A549 (cell line): ENCODE results near the gene SEC24D. TPM values are rescaled to one million over a fixed set of nuclear protein-coding genes. Genes with fewer than 3 reads are reported as not detected.

Source experiments
- ATAC-seq, 2 experiments: fragments of 200-7000 bp in 1 of 2; fragments of >200 bp in 1 of 2; cut with Nextera tagmentation in 1 of 2; cut with Tn5 transposase in 1 of 2; 3 replicates each; pipeline versions ENCODE4 v1.8.0 to v1.9.1; 2018 to 2020; ENCODE audit warnings: mild to moderate bottlenecking in 1 of 2, moderate library complexity in 1 of 2
- CTCF ChIA-PET: fragments of 300-600 bp; sonication (Branson Sonifier 250); formaldehyde crosslinking; extraction: SDS; loops from one replicate; lab custom pipeline; 2021; ENCODE audit warnings: antibody characterized with exemption, inconsistent platforms; lab: Yijun Ruan, JAX
- POLR2A ChIA-PET: fragments of 350-600 bp; formaldehyde crosslinking; extraction: SDS; loops from one replicate; lab custom pipeline; 2021; ENCODE audit warnings: antibody characterized with exemption, inconsistent platforms; lab: Yijun Ruan, JAX
- DNase-seq, 2 experiments: peaks; one replicate each; pipeline versions ENCODE4 v3.0.0 to v3.0.0-alpha.2; 2011 to 2016; ENCODE audit warnings: low read depth in 1 of 2, low spot score in 1 of 2
- FAIRE-seq: peaks from 2 replicates; lab custom pipeline; 2011; peaks lifted over from hg19 to GRCh38; lab: Jason Lieb, UNC
- H3K27ac ChIP-seq, 2 experiments: fragments of >200 bp; sonication (Bioruptor Twin); formaldehyde crosslinking; 3 replicates each; pipeline ENCODE4 v1.5.1; 2016 to 2017
- H3K4me1 ChIP-seq: fragments of >200 bp; sonication (Bioruptor Twin); formaldehyde crosslinking; 3 replicates; pipeline ENCODE4 v1.6.1; 2016
- H3K4me2 ChIP-seq: fragments of >200 bp; sonication (Bioruptor Twin); formaldehyde crosslinking; 3 replicates; pipeline ENCODE4 v1.6.1; 2016
- H3K4me3 ChIP-seq: fragments of >200 bp; sonication (Bioruptor Twin); formaldehyde crosslinking; 3 replicates; pipeline ENCODE4 v1.5.1; 2016
- H3K9me3 ChIP-seq: fragments of >200 bp; sonication (Bioruptor Twin); formaldehyde crosslinking; 3 replicates; pipeline ENCODE4 v1.6.1; 2016
- BHLHE40 ChIP-seq: IDR thresholded peaks from 2 replicates; pipeline ENCODE4 v1.6.1; 2012; ENCODE audit warnings: low read depth, low read length, inconsistent platforms
- CEBPB ChIP-seq, 2 experiments: fragments of >200 bp in 1 of 2; sonication (Bioruptor Twin) in 1 of 2; formaldehyde crosslinking in 1 of 2; IDR thresholded peaks; 2 replicates each; pipeline ENCODE4 v1.6.1; 2012 to 2016
- CHD2 ChIP-seq: fragments of 150-350 bp; IDR thresholded peaks from 2 replicates; pipeline ENCODE4 v1.6.1; 2014; ENCODE audit warnings: low read length; ENCODE audit not compliant: partially characterized antibody
- CHD4 ChIP-seq: fragments of 200-600 bp; sonication (generic); IDR thresholded peaks from 2 replicates; pipeline ENCODE4 v1.6.1; 2016; ENCODE audit warnings: antibody characterized with exemption, mild to moderate bottlenecking, borderline replicate concordance
- ELK1 ChIP-seq: fragments of 150-350 bp; IDR thresholded peaks from 2 replicates; pipeline ENCODE4 v1.6.1; 2014; ENCODE audit warnings: low read depth, mild to moderate bottlenecking, low read length
- EP300 ChIP-seq, 2 experiments: fragments of >200 bp; sonication (Bioruptor Twin); formaldehyde crosslinking; IDR thresholded peaks; 2 replicates in 1 of 2; 3 replicates in 1 of 2; pipeline ENCODE4 v1.6.1; 2016 to 2017
- FOSB ChIP-seq: fragments of 250-450 bp; sonication (Bioruptor Pico); IDR thresholded peaks from 2 replicates; pipeline ENCODE4 v1.5.0; 2020; ENCODE audit warnings: mild to moderate bottlenecking, moderate library complexity
- GATA3 ChIP-seq: IDR thresholded peaks from 2 replicates; pipeline ENCODE4 v1.6.1; 2012; ENCODE audit warnings: borderline replicate concordance
- HDAC2 ChIP-seq: fragments of 200-600 bp; sonication (generic); IDR thresholded peaks from 2 replicates; pipeline ENCODE4 v1.6.1; 2016
- HOXA7 ChIP-seq: fragments of 250-450 bp; sonication (Bioruptor Pico); IDR thresholded peaks from 2 replicates; pipeline ENCODE4 v1.5.0; 2020; ENCODE audit warnings: mild to moderate bottlenecking, moderate library complexity
- KDM1A ChIP-seq: fragments of 200-600 bp; sonication (generic); IDR thresholded peaks from 2 replicates; pipeline ENCODE4 v1.6.1; 2016; ENCODE audit warnings: low read depth, mild to moderate bottlenecking
- MAFK ChIP-seq: fragments of 450-650 bp; IDR thresholded peaks from 2 replicates; pipeline ENCODE4 v1.6.1; 2014; ENCODE audit not compliant: partially characterized antibody
- NPAS2 ChIP-seq: fragments of 250-450 bp; sonication (Bioruptor Pico); IDR thresholded peaks from 2 replicates; pipeline ENCODE4 v1.8.0; 2022; ENCODE audit warnings: mild to moderate bottlenecking, moderate library complexity, borderline replicate concordance
- PBX3 ChIP-seq: IDR thresholded peaks from 2 replicates; pipeline ENCODE4 v1.6.1; 2012
- PHF8 ChIP-seq: fragments of 200-600 bp; sonication (generic); IDR thresholded peaks from 2 replicates; pipeline ENCODE4 v1.6.1; 2016; ENCODE audit warnings: low read depth, mild to moderate bottlenecking, antibody characterized with exemption, moderate library complexity, borderline replicate concordance
- RAD21 ChIP-seq, 2 experiments: fragments of >200 bp in 1 of 2; sonication (Bioruptor Twin) in 1 of 2; formaldehyde crosslinking in 1 of 2; IDR thresholded peaks in 1 of 2; conservative IDR thresholded peaks in 1 of 2; 2 replicates in 1 of 2; 3 replicates in 1 of 2; pipeline ENCODE4 v1.6.1; 2012 to 2018; ENCODE audit warnings: inconsistent platforms in 1 of 2
- RCOR1 ChIP-seq: fragments of 150-350 bp; IDR thresholded peaks from 2 replicates; pipeline ENCODE4 v1.6.1; 2014; ENCODE audit warnings: antibody characterized with exemption, low read length, low read depth
- RFX5 ChIP-seq: fragments of 450-650 bp; IDR thresholded peaks from 2 replicates; pipeline ENCODE4 v1.7.1; 2014; ENCODE audit warnings: antibody characterized with exemption, mild to moderate bottlenecking, moderate library complexity
- RNF2 ChIP-seq: fragments of 200-600 bp; sonication (generic); IDR thresholded peaks from 2 replicates; pipeline ENCODE4 v1.6.1; 2016; ENCODE audit warnings: low read depth, mild to moderate bottlenecking, antibody characterized with exemption, moderate library complexity, borderline replicate concordance
- SMC3 ChIP-seq: fragments of >200 bp; sonication (Bioruptor Twin); formaldehyde crosslinking; IDR thresholded peaks from 3 replicates; pipeline ENCODE4 v1.6.1; 2018; ENCODE audit warnings: inconsistent platforms
- SREBF2 ChIP-seq: fragments of 450-650 bp; IDR thresholded peaks from 2 replicates; pipeline ENCODE4 v1.6.1; 2014; ENCODE audit warnings: mild to moderate bottlenecking, moderate library complexity
- ZSCAN20 ChIP-seq: fragments of 250-450 bp; sonication (Bioruptor Pico); IDR thresholded peaks from 2 replicates; pipeline ENCODE4 v1.8.0; 2022; ENCODE audit warnings: mild to moderate bottlenecking, moderate library complexity
- WGBS: methylation state at CpG from one replicate; pipeline ENCODE4 v1.1.6; 2017; ENCODE audit errors: missing lambda C conversion rate; 5-methylcytosine and 5-hydroxymethylcytosine counted together
- polyA plus RNA-seq, 4 experiments: library from polyadenylated mRNA; depleted of rRNA in 3 of 4; stranded (reverse); fragments of >200 nt; fragmentation: RNase III in 1 of 4; extraction: RNeasy Plus Mini Kit Qiagen cat#74134 plus additional on column Dnase treatment in 1 of 4; gene quantifications; 2 replicates in 3 of 4; 3 replicates in 1 of 4; pipeline ENCODE4 v1.2.3, GENCODE V29; 2011 to 2017
- TF ChIP-seq, protein P1 (sequence below): IDR thresholded peaks from 2 replicates; pipeline ENCODE4 v1.6.1; 2012
- TF ChIP-seq, protein P2 (sequence below): fragments of 450-650 bp; IDR thresholded peaks from 2 replicates; pipeline ENCODE4 v1.6.1; 2014; ENCODE audit warnings: antibody characterized with exemption
- TF ChIP-seq, protein P3 (sequence below): IDR thresholded peaks from 2 replicates; pipeline ENCODE4 v1.6.1; 2012; ENCODE audit warnings: low read depth, borderline replicate concordance

Gene SEC24D
- polyA plus RNA-seq, 2 of the 4 experiments (the other 2 are of a cell fraction), result 12.8 to 15.6 TPM

DNA sequence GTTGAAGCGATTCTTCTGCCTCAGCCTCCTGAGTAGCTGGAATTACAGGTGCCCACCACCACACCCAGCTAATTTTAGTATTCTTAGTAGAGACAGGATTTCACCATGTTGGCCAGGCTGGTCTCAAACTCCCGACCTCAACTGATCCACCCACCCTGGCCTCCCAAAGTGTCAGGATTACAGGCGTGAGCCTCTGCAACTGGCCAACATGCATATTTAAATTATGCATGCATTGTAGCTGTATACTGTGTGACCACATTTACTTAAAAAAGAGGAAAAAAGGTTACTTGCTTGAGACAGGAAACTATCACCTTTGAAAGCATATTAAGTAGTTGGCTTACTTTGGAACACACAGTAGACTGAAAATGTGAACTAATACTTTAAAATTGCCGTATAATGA lies 121.2 kb downstream of the SEC24D start:
- TF ChIP-seq RCOR1, result no peak
- Histone ChIP-seq H3K4me2 (no peak overlapping the region), H3K4me1 (no peaks in the 10 kb centered on the region), H3K4me3 (no peak overlapping the region), H3K9me3 (no peaks in the 10 kb centered on the region), H3K27ac (no peak overlapping the region)
- WGBS, result 93% methylated on average over 4 of the region's 4 CpGs
- POLR2A ChIA-PET, result no interaction called here
- FAIRE-seq, result no peak
- CTCF ChIA-PET, result no interaction called here
- DNase-seq, result no peak
- no peak for ATAC-seq

GRCh38 chr4:118712872-118713271 lies 123.1 kb downstream of the SEC24D start:
- no peak for DNase-seq
- H3K9me3 ChIP-seq, result no peaks in the 10 kb centered on the region
- POLR2A ChIA-PET, result no interaction called here
- no peaks in the 10 kb centered on the region for H3K4me1 ChIP-seq
- no peak for ATAC-seq
- H3K4me2 ChIP-seq, result no peak overlapping the region
- CTCF ChIA-PET, result no interaction called here
- TF ChIP-seq, protein P1, sequence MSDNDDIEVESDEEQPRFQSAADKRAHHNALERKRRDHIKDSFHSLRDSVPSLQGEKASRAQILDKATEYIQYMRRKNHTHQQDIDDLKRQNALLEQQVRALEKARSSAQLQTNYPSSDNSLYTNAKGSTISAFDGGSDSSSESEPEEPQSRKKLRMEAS, result no peak
- no peak for TF ChIP-seq KDM1A
- TF ChIP-seq ELK1, result no peak
- TF ChIP-seq EP300 (IDR thresholded peaks at IDR 0.05), result no peak
- TF ChIP-seq BHLHE40, result no peak
- TF ChIP-seq RFX5, result no peak
- TF ChIP-seq CHD2, result no peak
- TF ChIP-seq HOXA7 (CRISPR knock-in tag), result no peak
- TF ChIP-seq CHD4, result no peak
- TF ChIP-seq, protein P2, sequence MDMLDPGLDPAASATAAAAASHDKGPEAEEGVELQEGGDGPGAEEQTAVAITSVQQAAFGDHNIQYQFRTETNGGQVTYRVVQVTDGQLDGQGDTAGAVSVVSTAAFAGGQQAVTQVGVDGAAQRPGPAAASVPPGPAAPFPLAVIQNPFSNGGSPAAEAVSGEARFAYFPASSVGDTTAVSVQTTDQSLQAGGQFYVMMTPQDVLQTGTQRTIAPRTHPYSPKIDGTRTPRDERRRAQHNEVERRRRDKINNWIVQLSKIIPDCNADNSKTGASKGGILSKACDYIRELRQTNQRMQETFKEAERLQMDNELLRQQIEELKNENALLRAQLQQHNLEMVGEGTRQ, result no peak
- TF ChIP-seq GATA3, result no peak
- no peak overlapping the region for H3K27ac ChIP-seq
- H3K4me3 ChIP-seq, result no peak overlapping the region
- FAIRE-seq, result no peak
- 73% methylated on average over 1 of the region's 1 CpG for WGBS

DNA sequence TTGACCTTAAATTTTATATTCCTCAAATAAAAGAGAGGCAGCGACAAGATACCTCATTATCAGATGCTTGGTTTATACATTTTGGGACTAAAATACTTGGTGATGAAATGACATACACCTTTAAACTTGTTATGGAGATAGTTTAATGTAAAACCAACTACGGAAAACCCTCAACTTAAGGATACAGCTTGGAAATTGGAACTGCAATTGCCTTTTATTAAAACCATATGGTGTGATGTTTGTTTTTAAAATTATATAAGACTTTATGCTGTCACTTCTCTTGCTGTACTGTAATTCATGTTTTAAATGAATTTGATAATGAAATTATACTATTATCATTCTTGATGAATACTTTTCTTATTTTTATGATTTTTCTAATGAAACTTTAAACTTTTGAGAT lies 124.9 kb downstream of the SEC24D start:
- ATAC-seq, result no peak
- no peak for TF ChIP-seq PHF8
- no peak for TF ChIP-seq RNF2
- TF ChIP-seq RAD21 (conservative IDR thresholded peaks at IDR 0.05 in 1 of 2, IDR thresholded peaks at IDR 0.05 in 1 of 2), result no peak
- no peak for TF ChIP-seq RCOR1
- TF ChIP-seq FOSB (CRISPR knock-in tag), result no peak
- TF ChIP-seq HDAC2, result no peak
- no peak for TF ChIP-seq CEBPB (IDR thresholded peaks at IDR 0.05)
- TF ChIP-seq ZSCAN20 (CRISPR knock-in tag), result no peak
- TF ChIP-seq, protein P2, result no peak
- TF ChIP-seq EP300 (IDR thresholded peaks at IDR 0.05), result no peak
- TF ChIP-seq PBX3, result no peak
- no peak for TF ChIP-seq SMC3
- no peak for TF ChIP-seq NPAS2 (CRISPR knock-in tag)
- TF ChIP-seq, protein P1, result no peak
- no peak for TF ChIP-seq SREBF2
- TF ChIP-seq MAFK, result no peak
- TF ChIP-seq, protein P3, sequence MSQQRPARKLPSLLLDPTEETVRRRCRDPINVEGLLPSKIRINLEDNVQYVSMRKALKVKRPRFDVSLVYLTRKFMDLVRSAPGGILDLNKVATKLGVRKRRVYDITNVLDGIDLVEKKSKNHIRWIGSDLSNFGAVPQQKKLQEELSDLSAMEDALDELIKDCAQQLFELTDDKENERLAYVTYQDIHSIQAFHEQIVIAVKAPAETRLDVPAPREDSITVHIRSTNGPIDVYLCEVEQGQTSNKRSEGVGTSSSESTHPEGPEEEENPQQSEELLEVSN, result no peak
- no peak for TF ChIP-seq CHD2
- DNase-seq, result no peak
- H3K9me3 ChIP-seq, result no peaks in the 10 kb centered on the region
- H3K4me1 ChIP-seq, result no peaks in the 10 kb centered on the region
- no peak overlapping the region for H3K27ac ChIP-seq
- ChIA-PET CTCF (no interaction called here), POLR2A (no interaction called here)
- WGBS, result 88% methylated on average over 2 of the region's 2 CpGs
- H3K4me2 ChIP-seq, result no peak overlapping the region
- no peak overlapping the region for H3K4me3 ChIP-seq
- no peak for FAIRE-seq
